NCI-H226 (cell line): ENCODE results near the gene SPATA31D1.
A peak's percentile ranks its signal among the peaks of the same experiment; 100 is the strongest.

Source experiments
- DNase-seq: peaks from one replicate; pipeline ENCODE4 v3.0.0-alpha.2; 2015

SPATA31D1 gene

DNA sequence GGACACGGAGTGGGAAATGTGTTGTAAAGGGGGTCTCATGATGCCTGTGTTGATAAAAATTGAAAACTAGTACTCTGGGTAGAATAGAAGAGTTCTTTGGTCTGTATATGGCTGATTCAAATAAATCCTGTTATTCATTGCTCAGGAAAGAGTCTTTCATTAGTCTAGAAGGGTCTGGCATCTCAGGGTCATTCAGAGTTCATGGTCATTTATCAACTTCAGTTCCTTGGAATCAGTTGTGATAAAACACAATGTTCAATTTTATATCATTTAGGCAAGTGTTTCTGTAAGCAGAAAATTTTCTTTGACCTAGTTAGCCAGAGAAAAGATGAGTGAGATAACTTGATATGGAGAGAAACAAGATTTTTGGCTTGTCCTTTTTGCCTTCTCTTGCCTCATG is 36.3 kb downstream of the SPATA31D1 start:
- DNase-seq: peak; percentile 3

DNA sequence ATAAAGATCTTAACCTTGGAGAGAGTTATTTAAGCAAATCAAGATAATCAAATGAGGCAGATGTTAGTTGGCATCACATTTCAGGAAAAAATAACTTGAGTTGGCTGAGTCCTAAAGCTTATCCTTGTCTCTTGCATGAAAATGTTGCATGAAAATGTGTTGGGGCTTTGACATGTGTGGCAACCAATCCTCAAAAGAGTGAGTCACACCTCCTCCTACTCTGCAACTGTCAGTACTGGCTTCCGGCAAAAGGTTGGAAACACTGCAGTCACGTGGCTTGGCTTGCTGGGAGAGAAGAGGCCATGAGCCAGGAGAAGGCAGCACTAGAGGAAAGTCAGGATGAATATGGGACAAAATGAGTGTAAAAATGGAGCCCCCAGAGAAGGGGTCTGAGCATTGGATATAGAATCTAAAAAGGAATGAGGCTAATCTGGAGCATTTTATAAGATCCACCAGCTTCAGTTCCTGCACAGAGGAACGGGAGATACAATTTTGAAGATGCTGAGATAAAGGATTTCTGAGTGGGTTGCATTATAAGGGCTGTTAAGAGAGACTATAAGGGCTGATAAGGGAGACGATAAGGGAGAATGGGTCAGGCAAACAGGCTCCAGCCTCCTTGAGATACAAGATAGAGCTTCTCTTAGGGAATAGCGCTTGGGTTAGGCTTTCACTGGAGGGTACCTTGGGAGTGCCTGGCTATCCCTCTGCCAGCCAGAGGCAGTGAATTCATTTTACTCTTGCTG is 43.1 kb downstream of the SPATA31D1 start:
- peak; percentile 94 for DNase-seq

DNA sequence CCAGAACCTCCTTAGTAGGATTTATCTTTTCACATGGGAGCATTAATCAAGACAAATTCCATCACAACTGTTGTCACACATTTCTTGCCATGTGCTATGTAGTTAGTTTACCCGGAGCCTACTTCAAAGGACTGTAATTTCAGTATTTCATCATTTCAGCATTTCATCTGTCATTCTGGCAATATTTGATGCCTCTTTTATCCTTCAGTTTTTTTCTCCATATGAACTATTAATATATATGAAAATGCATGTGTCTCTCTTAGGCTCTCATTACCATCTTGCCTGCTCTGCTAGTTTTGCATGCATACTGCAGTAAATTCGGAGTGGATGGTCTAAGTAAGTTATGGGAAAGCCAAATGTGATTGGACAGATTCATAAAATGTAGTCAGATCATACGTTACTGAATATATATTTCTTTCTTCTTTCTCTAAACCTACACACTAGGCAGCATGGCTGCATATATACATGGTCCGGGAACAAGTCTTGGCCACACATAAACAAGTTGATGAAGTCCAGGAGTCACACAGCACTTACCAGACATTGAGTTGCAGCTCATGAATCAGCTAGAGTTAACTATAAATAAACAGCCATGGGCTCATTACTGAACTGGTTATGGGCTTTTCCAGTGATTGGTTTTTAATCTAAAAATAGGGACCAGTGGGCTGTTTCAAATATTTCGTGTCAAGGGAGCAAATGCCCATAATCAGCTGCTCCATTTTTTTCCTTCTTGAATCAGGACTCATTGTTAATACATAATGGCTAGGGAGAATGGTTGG is 46.6 kb downstream of the SPATA31D1 start:
- DNase-seq: no peak

DNA sequence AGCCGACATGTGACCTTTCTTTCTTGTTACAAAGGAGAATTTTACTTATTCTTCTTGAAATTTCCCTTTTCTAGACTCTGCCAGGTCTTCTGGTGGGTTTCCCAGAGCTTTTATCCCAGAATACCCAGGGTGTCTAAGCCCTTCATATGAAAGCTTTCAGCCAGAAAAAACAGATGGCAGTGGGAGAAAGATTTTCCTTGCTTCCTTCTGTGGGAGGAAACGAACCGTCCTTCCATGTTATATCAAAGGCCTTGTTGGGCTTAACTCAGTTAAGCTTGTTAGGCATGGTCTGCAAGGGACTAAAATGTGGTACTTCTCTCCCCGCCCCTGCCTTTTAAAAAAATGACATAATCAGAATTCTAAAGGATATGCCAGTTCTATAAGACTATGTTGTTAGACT is 47.5 kb downstream of the SPATA31D1 start:
- no peak for DNase-seq

DNA sequence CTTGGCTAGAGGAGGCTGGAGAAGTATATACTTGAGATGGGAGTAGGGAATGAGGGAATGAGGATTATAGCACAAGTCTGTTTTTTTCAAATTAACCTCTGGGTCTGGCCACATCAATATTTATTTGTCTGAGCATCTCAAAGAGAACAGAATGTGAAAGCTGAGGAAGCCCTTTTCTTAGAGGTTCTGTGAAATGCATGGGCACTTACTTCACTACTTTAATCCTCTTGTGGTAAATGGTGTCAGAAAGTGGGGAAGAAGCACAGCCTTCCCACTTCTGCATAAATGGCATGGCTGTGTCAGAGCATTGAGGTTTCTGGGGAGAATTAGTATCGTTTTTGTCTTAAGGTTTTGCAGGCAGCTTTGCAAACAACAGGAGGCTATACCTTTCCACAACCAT is 48.6 kb downstream of the SPATA31D1 start:
- DNase-seq: no peak

DNA sequence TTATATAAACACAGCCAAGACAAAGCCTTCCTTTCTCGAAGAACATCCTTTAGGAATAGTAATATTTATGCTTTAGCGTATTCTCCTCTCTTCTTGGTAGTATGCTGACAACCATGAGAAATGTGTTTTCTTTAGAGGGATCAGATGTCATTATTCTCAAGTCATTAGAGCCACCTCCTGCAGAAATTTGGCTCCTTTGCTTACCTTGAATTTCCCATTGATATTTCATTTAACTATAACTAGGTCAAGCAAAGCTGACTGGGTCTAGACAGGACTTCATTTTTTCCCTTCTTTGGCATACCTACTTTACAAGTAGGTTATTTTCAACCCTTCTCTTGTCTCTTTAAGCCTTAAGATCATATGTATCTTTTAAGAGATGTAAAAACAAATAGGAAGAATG is 50.3 kb downstream of the SPATA31D1 start:
- DNase-seq: no peak
